ENCODE measurements around the gene SETD1A.

SETD1A gene

GRCh38 chr16:30953111-30953510 is 4.4 kb upstream of the SETD1A start:
- Histone ChIP-seq H3K27me3 (ENCODE audit: low read depth, low read length) (no peaks in the 10 kb centered on the region), H3K9me3 (ENCODE audit: insufficient read depth, low read length) (no peaks in the 10 kb centered on the region), H4K20me1 (ENCODE audit: insufficient read depth, low read length) (peaks cover 8% of the 10 kb centered on the region; the same call in 1 of the 2 replicates), H3K4me2 (ENCODE audit: low read length) (no peak overlapping the region), H3K4me3 (ENCODE audit: low read length) (no peak overlapping the region), H3K4me1 (ENCODE audit: low read length) (peaks cover 18% of the 10 kb centered on the region), H2AFZ (ENCODE audit: low read depth, low read length) (no peak overlapping the region), H3K9ac (ENCODE audit: low read length) (no peak overlapping the region), H3K36me3 (replicated peaks; ENCODE audit: low read depth, low read length) (peaks cover 4% of the 10 kb centered on the region), H3K27ac (ENCODE audit: low read length) (no peak overlapping the region), H3K79me2 (ENCODE audit: low read length) (peaks cover 30% of the 10 kb centered on the region)
- TF ChIP-seq CTCF (IDR thresholded peaks at IDR 0.05; ENCODE audit: low read depth, low read length) (no peak), EZH2phosphoT487 (IDR thresholded peaks at IDR 0.05; ENCODE audit: low read depth) (no peak)

- no peak overlapping the region for H2AFZ ChIP-seq (ENCODE audit: low read depth, low read length)
- H3K27ac ChIP-seq (ENCODE audit: low read length): no peak overlapping the region
- H4K20me1 ChIP-seq (ENCODE audit: insufficient read depth, low read length): peaks cover 10% of the 10 kb centered on the region
- no peak overlapping the region for H3K4me3 ChIP-seq (ENCODE audit: low read length)
- H3K4me1 ChIP-seq (ENCODE audit: low read length): peaks cover 20% of the 10 kb centered on the region
- H3K27me3 ChIP-seq (ENCODE audit: low read depth, low read length): no peaks in the 10 kb centered on the region
- H3K36me3 ChIP-seq (replicated peaks; ENCODE audit: low read depth, low read length): peaks cover 4% of the 10 kb centered on the region
- no peaks in the 10 kb centered on the region for H3K9me3 ChIP-seq (ENCODE audit: insufficient read depth, low read length)
- no peak overlapping the region for H3K4me2 ChIP-seq (ENCODE audit: low read length)
- no peak for TF ChIP-seq EZH2phosphoT487 (IDR thresholded peaks at IDR 0.05; ENCODE audit: low read depth)
- TF ChIP-seq CTCF (IDR thresholded peaks at IDR 0.05; ENCODE audit: low read depth, low read length): peak; percentile 73
- H3K79me2 ChIP-seq (ENCODE audit: low read length): peaks cover 34% of the 10 kb centered on the region
- H3K9ac ChIP-seq (ENCODE audit: low read length): no peak overlapping the region
These were observed 3.9 kb upstream of the SETD1A start for GRCh38 chr16:30953511-30954124.

- Histone ChIP-seq H3K27ac (ENCODE audit: low read length) (no peak overlapping the region), H3K9ac (ENCODE audit: low read length) (no peak overlapping the region), H3K4me2 (ENCODE audit: low read length) (no peak overlapping the region), H3K36me3 (replicated peaks; ENCODE audit: low read depth, low read length) (peaks cover 13% of the 10 kb centered on the region), H3K79me2 (ENCODE audit: low read length) (peaks cover 37% of the 10 kb centered on the region), H2AFZ (ENCODE audit: low read depth, low read length) (no peak overlapping the region), H4K20me1 (ENCODE audit: insufficient read depth, low read length) (peaks cover 14% of the 10 kb centered on the region), H3K9me3 (ENCODE audit: insufficient read depth, low read length) (no peaks in the 10 kb centered on the region), H3K4me1 (ENCODE audit: low read length) (peaks cover 24% of the 10 kb centered on the region), H3K4me3 (ENCODE audit: low read length) (no peak overlapping the region), H3K27me3 (ENCODE audit: low read depth, low read length) (no peaks in the 10 kb centered on the region)
- no peak for TF ChIP-seq EZH2phosphoT487 (IDR thresholded peaks at IDR 0.05; ENCODE audit: low read depth)
- no peak for TF ChIP-seq CTCF (IDR thresholded peaks at IDR 0.05; ENCODE audit: low read depth, low read length)
These were observed 2.6 kb upstream of the SETD1A start for GRCh38 chr16:30954993-30955392.

- peak; percentile 40 for TF ChIP-seq CTCF (IDR thresholded peaks at IDR 0.05; ENCODE audit: low read depth, low read length)
- TF ChIP-seq EZH2phosphoT487 (IDR thresholded peaks at IDR 0.05; ENCODE audit: low read depth): no peak
- Histone ChIP-seq H3K79me2 (ENCODE audit: low read length) (peaks cover 28% of the 10 kb centered on the region), H3K9me3 (ENCODE audit: insufficient read depth, low read length) (no peaks in the 10 kb centered on the region), H3K36me3 (replicated peaks; ENCODE audit: low read depth, low read length) (peaks cover 24% of the 10 kb centered on the region), H4K20me1 (ENCODE audit: insufficient read depth, low read length) (peaks cover 7% of the 10 kb centered on the region; the same call in 1 of the 2 replicates), H3K27ac (ENCODE audit: low read length) (peak overlapping the region; percentile 92), H3K4me3 (ENCODE audit: low read length) (peak overlapping the region; percentile 96), H3K4me1 (ENCODE audit: low read length) (peaks cover 16% of the 10 kb centered on the region), H3K9ac (ENCODE audit: low read length) (peak overlapping the region; percentile 100), H3K27me3 (ENCODE audit: low read depth, low read length) (no peaks in the 10 kb centered on the region), H3K4me2 (ENCODE audit: low read length) (peak overlapping the region; percentile 88), H2AFZ (ENCODE audit: low read depth, low read length) (peak overlapping the region; percentile 100)
These were observed 726 bp upstream of the SETD1A start for GRCh38 chr16:30956601-30957455.
